Choroid plexus epithelial cell (primary cell): Measurements from ENCODE around the gene DYNLT2.

ENCODE experiments used
- DNase-seq: peaks from one replicate; pipeline ENCODE4 v3.0.0-alpha.2; 2010; ENCODE audit warnings: low read depth
- H3K4me3 ChIP-seq: 2 replicates; pipeline ENCODE4 v1.5.1; 2011; ENCODE audit warnings: low read depth, mild to moderate bottlenecking, control low read depth, low read length, moderate library complexity
- TF ChIP-seq, protein P1 (sequence below): conservative IDR thresholded peaks from 2 replicates; pipeline ENCODE4 v1.5.1; 2011; ENCODE audit warnings: low read depth, mild to moderate bottlenecking, control low read depth, inconsistent platforms, low read length, moderate library complexity

The DYNLT2 gene

DNA sequence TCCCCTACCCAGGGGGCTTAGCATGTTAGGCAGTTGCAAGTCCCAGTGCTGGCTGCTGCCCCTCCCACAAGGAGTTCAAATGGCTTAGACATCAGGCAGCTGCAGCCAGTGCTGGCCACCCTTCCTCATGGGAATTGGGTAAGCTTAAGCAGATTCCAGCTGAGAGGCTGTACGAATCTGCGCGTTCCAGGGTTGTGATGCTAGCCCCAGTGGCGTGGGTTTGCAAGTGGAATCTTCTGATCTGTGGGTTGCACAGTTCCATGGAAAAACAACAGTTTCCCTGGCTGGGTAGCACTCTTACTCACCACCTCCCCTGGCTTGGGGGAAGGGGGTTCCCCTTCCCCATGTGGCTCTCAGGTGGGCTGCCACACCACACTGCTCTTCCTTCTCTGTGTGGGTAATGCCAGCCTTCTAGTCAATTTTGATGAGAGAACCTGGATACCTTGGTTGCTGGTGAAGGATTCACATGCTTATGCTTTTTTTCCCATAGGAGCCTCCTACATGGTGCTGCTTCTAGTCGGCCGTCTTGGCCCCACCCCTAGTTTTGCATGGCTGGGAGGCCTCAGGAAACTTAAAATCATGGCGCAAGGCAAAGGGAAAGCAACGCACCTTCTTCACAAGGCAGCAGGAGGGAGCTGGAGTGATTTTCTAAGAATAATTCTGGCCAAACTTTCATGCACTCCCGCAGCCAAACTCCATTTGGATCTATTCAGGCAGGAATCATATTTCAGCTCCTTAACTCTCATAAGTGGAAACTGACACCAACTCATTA is 13.0 kb downstream of the DYNLT2 start:
- TF ChIP-seq, protein P1, sequence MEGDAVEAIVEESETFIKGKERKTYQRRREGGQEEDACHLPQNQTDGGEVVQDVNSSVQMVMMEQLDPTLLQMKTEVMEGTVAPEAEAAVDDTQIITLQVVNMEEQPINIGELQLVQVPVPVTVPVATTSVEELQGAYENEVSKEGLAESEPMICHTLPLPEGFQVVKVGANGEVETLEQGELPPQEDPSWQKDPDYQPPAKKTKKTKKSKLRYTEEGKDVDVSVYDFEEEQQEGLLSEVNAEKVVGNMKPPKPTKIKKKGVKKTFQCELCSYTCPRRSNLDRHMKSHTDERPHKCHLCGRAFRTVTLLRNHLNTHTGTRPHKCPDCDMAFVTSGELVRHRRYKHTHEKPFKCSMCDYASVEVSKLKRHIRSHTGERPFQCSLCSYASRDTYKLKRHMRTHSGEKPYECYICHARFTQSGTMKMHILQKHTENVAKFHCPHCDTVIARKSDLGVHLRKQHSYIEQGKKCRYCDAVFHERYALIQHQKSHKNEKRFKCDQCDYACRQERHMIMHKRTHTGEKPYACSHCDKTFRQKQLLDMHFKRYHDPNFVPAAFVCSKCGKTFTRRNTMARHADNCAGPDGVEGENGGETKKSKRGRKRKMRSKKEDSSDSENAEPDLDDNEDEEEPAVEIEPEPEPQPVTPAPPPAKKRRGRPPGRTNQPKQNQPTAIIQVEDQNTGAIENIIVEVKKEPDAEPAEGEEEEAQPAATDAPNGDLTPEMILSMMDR, result peak; percentile 4
- DNase-seq, result peak; percentile 37
- H3K4me3 ChIP-seq, result no peak overlapping the region

DNA sequence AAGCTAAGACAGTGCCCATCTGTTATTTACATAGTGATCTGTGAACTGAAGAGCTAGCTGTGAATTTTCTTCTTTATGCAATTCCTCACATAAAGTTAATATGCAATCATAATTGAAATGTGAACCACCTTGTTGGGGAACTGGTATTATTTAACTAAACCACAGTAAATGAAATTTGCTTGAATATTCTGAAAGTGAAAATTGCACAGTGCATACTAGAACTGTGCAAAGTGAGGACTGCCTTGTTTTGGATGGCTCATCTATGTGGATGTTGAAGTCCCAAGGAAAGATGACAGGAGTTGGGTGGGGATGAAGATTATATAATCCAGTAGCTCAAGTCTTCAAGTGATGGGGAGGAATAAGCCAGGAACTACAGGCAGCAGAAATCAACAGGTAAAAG is 21.4 kb downstream of the DYNLT2 start:
- DNase-seq, result no peak
- TF ChIP-seq, protein P1, result no peak
- no peak overlapping the region for H3K4me3 ChIP-seq

DNA sequence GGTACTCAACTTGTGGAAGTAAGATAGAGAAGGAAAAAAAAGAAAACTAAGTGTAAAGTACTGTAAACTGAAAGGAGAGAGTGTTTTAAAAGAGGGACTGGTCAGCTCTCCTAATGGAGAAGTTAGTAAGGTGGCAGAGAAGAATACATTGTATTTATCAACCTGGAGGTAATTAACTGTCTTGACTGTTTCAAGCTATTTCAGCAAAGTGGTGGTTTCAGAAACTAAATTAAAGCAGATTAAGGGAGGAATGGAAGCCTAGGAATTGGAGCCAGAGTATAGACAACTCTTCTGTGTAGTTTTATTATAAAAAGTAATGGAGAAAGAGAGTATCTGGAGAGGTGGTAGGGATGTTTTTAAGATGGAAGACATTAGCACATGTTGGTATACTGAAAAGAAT is 24.4 kb downstream of the DYNLT2 start:
- H3K4me3 ChIP-seq, result no peak overlapping the region
- no peak for DNase-seq
- TF ChIP-seq, protein P1, result no peak

DNA sequence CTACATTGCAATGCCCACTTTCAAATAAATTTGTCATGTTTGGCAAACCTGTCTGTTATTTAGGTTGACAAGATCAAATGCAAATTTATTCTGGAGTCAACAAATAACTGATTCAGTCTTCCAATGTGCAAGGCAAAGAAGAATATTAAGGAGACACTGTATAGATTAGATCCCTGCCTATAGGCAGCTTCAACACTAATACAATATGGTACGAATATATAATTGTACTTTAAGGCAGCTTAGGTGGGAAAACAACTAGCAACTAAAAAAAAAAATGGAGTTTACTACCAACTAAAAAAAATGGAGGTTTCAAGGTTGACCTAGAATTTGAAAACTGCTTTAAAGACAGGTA is 25.3 kb downstream of the DYNLT2 start:
- DNase-seq, result no peak
- TF ChIP-seq, protein P1, result no peak
- H3K4me3 ChIP-seq, result no peak overlapping the region

DNA sequence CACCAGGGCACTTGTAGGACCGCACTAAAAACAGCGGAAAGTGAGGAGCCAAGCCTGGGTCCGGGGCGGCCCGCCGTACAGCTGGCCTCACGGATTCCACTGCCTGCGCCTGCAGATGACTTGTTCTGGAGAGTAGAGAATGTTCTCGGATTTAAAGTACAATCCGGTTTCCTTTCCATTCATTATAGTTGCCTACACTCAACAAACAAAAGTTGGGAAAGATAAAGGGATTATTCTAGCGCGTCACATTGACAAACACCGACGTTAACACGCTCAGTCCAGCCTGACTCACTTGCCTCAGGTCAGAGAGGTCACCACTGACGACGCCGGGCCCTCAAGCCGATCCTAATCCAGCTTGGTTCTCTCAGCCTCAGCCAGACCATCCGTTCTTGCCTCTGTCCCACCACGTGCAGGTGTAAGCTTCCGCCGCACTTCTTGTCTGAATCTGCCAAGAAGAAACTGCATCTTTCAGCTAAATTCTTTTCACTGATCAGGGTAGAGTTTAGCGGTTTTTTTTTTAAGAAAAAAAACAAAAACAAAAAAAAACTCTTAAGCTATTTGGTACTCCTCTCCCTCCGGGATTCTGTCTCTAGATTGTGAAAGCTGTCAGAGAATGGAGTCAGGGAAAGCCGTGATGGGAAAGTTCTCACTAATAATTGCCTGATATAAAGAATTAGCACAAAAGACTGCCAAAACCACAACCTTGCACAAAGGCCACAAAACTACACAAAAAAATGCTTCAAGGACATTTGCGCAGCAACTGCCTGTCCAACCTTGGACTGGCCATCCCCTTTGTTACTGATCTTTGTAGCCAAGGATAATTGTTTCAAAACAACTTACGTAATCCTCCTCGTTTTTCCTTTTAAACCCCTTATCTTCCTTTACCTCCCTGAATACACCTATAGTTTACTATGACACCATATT is 26.0 kb downstream of the DYNLT2 start:
- peak overlapping the region; percentile 71 for H3K4me3 ChIP-seq
- TF ChIP-seq, protein P1, result no peak
- peak; percentile 79 for DNase-seq

DNA sequence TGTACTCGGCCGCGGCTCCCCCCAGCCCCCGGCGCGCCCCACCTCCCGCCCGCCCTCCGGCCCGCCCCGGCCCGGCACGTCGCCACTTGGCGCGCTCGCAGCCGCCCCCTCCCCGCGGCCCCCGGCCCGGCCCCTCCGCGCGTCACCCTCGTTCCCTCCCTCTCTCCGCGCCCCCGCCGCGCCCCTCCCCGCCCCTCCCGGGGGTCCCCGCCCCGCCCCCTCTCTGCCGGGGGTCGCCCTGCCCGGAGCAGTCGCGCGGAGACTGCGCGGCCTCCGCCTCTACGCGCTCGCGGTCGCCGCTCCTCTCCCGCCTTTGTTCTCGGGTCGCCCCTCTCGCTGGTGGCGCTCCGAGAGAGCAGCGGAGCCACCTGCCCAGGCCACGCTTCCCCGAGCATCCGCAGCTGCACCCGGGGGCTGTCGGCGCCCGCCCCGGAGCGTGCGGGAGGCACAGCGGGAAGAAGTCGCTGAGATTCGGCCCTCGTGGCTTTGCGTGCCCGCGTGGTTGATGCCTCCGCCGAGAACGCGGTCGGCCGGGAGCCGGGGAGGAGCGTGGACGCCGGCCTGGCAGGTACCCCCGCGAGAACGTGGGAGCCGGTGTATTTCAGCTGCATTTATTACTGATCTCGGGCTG is 26.8 kb downstream of the DYNLT2 start, which contains the start of gene PHF10:
TSS of gene PHF10 (minus strand) at position 7 of the 631 bp plus-strand sequence. CDS start 569 bp downstream, outside the sequence.
- TF ChIP-seq, protein P1, result no peak
- peak; percentile 32 for DNase-seq
- H3K4me3 ChIP-seq, result peak within 1 kb of the TSS; percentile 73
